LNCaP clone FGC (cell line): ENCODE results near the gene EBLN2.

Source experiments
- DNase-seq: peaks from one replicate; pipeline ENCODE4 v3.0.0-alpha.2; 2011; ENCODE audit warnings: low read depth
- H3K4me3 ChIP-seq: 2 replicates; pipeline ENCODE4 v1.5.1; 2011; ENCODE audit warnings: mild to moderate bottlenecking, low read depth, low read length, control low read depth
- CTCF ChIP-seq: IDR thresholded peaks from 2 replicates; pipeline ENCODE4 v1.5.1; 2012; ENCODE audit warnings: mild to moderate bottlenecking; ENCODE audit not compliant: control insufficient read depth, insufficient read depth; ENCODE audit errors: extremely low read depth

EBLN2 gene

GRCh38 chr3:73081140-73081539 is 19.7 kb downstream of the EBLN2 start:
- TF ChIP-seq CTCF, result no peak
- no peak overlapping the region for H3K4me3 ChIP-seq
- DNase-seq, result no peak

GRCh38 chr3:73084170-73084569 is 22.7 kb downstream of the EBLN2 start:
- no peak for DNase-seq
- no peak for TF ChIP-seq CTCF
- H3K4me3 ChIP-seq, result no peak overlapping the region

DNA sequence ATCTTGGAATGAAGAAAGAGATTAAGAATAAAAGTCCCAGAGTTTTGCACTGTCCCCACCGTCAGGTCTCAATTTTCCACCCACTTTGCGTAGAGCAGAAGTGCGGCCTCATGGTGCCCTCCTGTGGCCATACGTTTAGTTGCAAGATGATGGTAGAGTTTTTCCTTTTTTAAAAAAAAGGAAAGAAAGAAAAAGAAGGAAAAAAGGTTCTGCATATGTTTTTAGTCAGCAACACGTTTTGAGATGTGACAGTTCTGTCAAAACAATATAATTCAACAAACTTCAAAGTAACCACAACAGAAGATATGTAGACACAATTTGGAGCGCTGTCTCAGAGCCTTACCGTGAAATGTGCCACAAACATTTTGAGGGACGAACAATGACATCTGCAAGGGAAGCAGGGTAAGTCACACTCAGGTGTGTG is 24.6 kb downstream of the EBLN2 start:
- H3K4me3 ChIP-seq, result no peak overlapping the region
- DNase-seq, result no peak
- peak; percentile 83 for TF ChIP-seq CTCF

- H3K4me3 ChIP-seq, result no peak overlapping the region
- peak; percentile 24; the same call in 1 of the 2 replicates for TF ChIP-seq CTCF
- DNase-seq, result peak; percentile 10
Observed at GRCh38 chr3:73094129-73094528, 32.7 kb downstream of the EBLN2 start.

- DNase-seq, result no peak
- TF ChIP-seq CTCF, result no peak
- H3K4me3 ChIP-seq, result no peak overlapping the region
Observed at GRCh38 chr3:73094951-73095350, 33.5 kb downstream of the EBLN2 start.

GRCh38 chr3:73096169-73096568 is 34.7 kb downstream of the EBLN2 start:
- no peak for TF ChIP-seq CTCF
- H3K4me3 ChIP-seq, result no peak overlapping the region
- no peak for DNase-seq

- no peak for DNase-seq
- no peak for TF ChIP-seq CTCF
- no peak overlapping the region for H3K4me3 ChIP-seq
Observed at GRCh38 chr3:73098026-73098425, 36.6 kb downstream of the EBLN2 start.
